PC-9 (cell line): Measurements from ENCODE around the gene IZUMO1. TPM values are rescaled to one million over a fixed set of nuclear protein-coding genes. Genes with fewer than 3 reads are reported as not detected.
A peak's percentile ranks its signal among the peaks of the same experiment; 100 is the strongest.

Experiments used
- BruUV-seq: library from RNA; stranded (reverse); fragments of 400-500 nt; replicated peaks from 2 replicates; lab custom pipeline; 2021; lab: Mats Ljungman, UMichigan
- CTCF ChIA-PET: fragments of 300-600 bp; sonication (Branson Sonifier 250); formaldehyde crosslinking; loops from one replicate; lab custom pipeline; 2022; ENCODE audit warnings: antibody characterized with exemption; lab: Charles Lee
- POLR2A ChIA-PET: fragments of 300-600 bp; sonication (Branson Sonifier 250); formaldehyde crosslinking; loops from one replicate; lab custom pipeline; 2022; ENCODE audit warnings: antibody characterized with exemption; ENCODE audit not compliant: unreplicated experiment; lab: Charles Lee
- DNase-seq, 2 experiments: peaks; one replicate each; pipeline versions ENCODE4 v3.0.0 to v3.0.0-alpha.2; 2015 to 2022; ENCODE audit warnings: mixed read lengths in 1 of 2
- H2AFZ ChIP-seq: fragments of 200-600 bp; sonication (generic); 2 replicates; pipeline ENCODE4 v1.8.1; 2017; ENCODE audit warnings: antibody characterized with exemption
- H3F3A ChIP-seq: fragments of 200-600 bp; sonication (generic); 2 replicates; pipeline ENCODE4 v1.8.1; 2017; ENCODE audit warnings: antibody characterized with exemption, mild to moderate bottlenecking, low read depth; ENCODE audit not compliant: insufficient read depth
- H3K27ac ChIP-seq: fragments of 200-600 bp; sonication (generic); 2 replicates; pipeline ENCODE4 v1.6.1; 2016; ENCODE audit warnings: mixed run types
- H3K27me3 ChIP-seq: fragments of 200-600 bp; sonication (generic); 2 replicates; pipeline ENCODE4 v1.6.1; 2016; ENCODE audit warnings: low read depth, mixed run types; ENCODE audit not compliant: insufficient read depth
- H3K36me3 ChIP-seq: fragments of 200-600 bp; sonication (generic); 2 replicates; pipeline ENCODE4 v1.6.1; 2016; ENCODE audit warnings: low read depth, mixed run types
- H3K4me1 ChIP-seq: fragments of 200-600 bp; sonication (generic); replicated peaks from 2 replicates; pipeline ENCODE4 v1.6.1; 2016; ENCODE audit warnings: mixed run types; ENCODE audit not compliant: insufficient read depth
- H3K4me2 ChIP-seq: fragments of 200-600 bp; sonication (generic); 2 replicates; pipeline ENCODE4 v1.6.1; 2017; ENCODE audit warnings: mixed run types
- H3K4me3 ChIP-seq: fragments of 200-600 bp; sonication (generic); 2 replicates; pipeline ENCODE4 v1.6.1; 2016; ENCODE audit warnings: mixed run types
- H3K79me2 ChIP-seq: fragments of 200-600 bp; sonication (generic); 2 replicates; pipeline ENCODE4 v1.6.1; 2017; ENCODE audit warnings: low read depth, mixed run types
- H3K9me2 ChIP-seq: fragments of 200-600 bp; sonication (generic); 2 replicates; pipeline ENCODE4 v1.8.1; 2017; ENCODE audit warnings: mild to moderate bottlenecking; ENCODE audit not compliant: insufficient read depth
- H3K9me3 ChIP-seq: fragments of 200-600 bp; sonication (generic); 2 replicates; pipeline ENCODE4 v1.8.1; 2016; ENCODE audit warnings: low read depth; ENCODE audit not compliant: insufficient read depth
- H4K20me1 ChIP-seq: fragments of 200-600 bp; sonication (generic); 2 replicates; pipeline ENCODE4 v1.8.1; 2017; ENCODE audit not compliant: insufficient read depth
- EZH2 ChIP-seq: fragments of 200-600 bp; sonication (generic); IDR thresholded peaks from 2 replicates; pipeline ENCODE4 v1.8.0; 2017; ENCODE audit warnings: antibody characterized with exemption, low read depth
- intact Hi-C: fragments of 100-400 bp; cut with micrococcal nuclease; formaldehyde crosslinking; loops from one replicate; pipeline ENCODE4 v1.10.0; 2022; ENCODE audit not compliant: unreplicated experiment
- total RNA-seq: library from RNA; stranded (reverse); gene quantifications from 2 replicates; pipeline ENCODE4 v1.2.3, GENCODE V29; 2021
- TF ChIP-seq, protein P1 (sequence below): fragments of 200-600 bp; sonication (generic); conservative IDR thresholded peaks from 2 replicates; pipeline ENCODE4 v1.6.1; 2017; ENCODE audit warnings: mixed run types, antibody characterized with exemption, mild to moderate bottlenecking, moderate library complexity

Gene IZUMO1
- total RNA-seq, 1 experiment from 2014 or later: 2.2 TPM

DNA sequence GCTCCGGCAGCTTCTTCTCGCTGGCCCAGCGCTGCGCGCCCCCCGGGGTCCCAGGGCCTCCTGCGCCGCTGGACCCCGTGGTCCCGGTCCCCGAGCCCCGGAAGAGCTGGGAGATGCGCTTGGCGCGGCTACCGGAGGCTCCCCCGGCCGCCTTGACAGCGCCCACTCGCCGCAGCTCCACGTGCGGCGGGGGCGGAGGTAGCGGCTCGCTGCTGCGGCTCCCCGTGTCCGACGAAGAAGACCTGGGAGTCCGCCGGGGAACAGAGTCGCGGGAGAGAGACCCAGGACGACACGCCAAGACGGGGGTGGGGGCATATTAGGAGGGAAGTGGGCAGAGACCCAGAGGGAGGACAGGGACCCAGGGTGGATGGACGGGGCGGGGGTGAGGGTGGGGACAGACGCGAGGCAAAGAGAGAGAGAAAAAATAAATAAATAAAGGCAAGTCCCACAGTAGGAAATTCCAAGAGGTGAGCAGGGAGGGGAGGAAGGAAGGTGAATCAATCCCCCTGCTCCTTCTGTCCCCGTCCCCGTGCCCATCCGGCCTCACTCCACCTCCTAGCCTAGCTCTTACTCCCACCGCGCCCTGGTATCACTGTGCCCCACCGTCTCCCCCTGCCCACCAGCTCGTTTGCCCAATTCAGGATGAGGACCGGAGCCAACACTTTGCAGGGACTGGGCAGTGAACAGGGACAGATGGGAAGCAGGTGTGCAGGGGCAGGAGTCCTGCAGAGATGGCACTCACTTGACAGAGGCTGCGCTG is 7.1 kb downstream of the IZUMO1 start:
- Histone ChIP-seq H3K27ac (no peak overlapping the region), H3K9me3 (no peaks in the 10 kb centered on the region), H3K4me2 (peak overlapping the region; percentile 80), H3K79me2 (no peaks in the 10 kb centered on the region), H2AFZ (peak overlapping the region; percentile 85), H3K27me3 (no peaks in the 10 kb centered on the region), H3K9me2 (no peaks in the 10 kb centered on the region), H3F3A (peaks cover 15% of the 10 kb centered on the region), H3K4me1 (no peaks in the 10 kb centered on the region; the same call in 1 of the 2 replicates), H4K20me1 (no peaks in the 10 kb centered on the region), H3K4me3 (peak overlapping the region; percentile 58; the same call in 1 of the 2 replicates), H3K36me3 (no peaks in the 10 kb centered on the region)
- BruUV-seq: no TSS peak
- TF ChIP-seq, protein P1, sequence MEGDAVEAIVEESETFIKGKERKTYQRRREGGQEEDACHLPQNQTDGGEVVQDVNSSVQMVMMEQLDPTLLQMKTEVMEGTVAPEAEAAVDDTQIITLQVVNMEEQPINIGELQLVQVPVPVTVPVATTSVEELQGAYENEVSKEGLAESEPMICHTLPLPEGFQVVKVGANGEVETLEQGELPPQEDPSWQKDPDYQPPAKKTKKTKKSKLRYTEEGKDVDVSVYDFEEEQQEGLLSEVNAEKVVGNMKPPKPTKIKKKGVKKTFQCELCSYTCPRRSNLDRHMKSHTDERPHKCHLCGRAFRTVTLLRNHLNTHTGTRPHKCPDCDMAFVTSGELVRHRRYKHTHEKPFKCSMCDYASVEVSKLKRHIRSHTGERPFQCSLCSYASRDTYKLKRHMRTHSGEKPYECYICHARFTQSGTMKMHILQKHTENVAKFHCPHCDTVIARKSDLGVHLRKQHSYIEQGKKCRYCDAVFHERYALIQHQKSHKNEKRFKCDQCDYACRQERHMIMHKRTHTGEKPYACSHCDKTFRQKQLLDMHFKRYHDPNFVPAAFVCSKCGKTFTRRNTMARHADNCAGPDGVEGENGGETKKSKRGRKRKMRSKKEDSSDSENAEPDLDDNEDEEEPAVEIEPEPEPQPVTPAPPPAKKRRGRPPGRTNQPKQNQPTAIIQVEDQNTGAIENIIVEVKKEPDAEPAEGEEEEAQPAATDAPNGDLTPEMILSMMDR: no peak
- no peak for TF ChIP-seq EZH2
- CTCF ChIA-PET: interaction anchor here (0.6 to 1.2 kb wide), 3 partner anchors 8 to 330 kb away, joined by 3 to 4 read pairs (median 4); partner anchors contain the start of gene IZUMO1
- DNase-seq: no peak
- POLR2A ChIA-PET: no interaction called here
- intact Hi-C loops: loop anchor here (2.0 to 5.0 kb wide), 3 partner anchors 13 to 102 kb away; partner anchors contain the start of genes DBP and FUT1

DNA sequence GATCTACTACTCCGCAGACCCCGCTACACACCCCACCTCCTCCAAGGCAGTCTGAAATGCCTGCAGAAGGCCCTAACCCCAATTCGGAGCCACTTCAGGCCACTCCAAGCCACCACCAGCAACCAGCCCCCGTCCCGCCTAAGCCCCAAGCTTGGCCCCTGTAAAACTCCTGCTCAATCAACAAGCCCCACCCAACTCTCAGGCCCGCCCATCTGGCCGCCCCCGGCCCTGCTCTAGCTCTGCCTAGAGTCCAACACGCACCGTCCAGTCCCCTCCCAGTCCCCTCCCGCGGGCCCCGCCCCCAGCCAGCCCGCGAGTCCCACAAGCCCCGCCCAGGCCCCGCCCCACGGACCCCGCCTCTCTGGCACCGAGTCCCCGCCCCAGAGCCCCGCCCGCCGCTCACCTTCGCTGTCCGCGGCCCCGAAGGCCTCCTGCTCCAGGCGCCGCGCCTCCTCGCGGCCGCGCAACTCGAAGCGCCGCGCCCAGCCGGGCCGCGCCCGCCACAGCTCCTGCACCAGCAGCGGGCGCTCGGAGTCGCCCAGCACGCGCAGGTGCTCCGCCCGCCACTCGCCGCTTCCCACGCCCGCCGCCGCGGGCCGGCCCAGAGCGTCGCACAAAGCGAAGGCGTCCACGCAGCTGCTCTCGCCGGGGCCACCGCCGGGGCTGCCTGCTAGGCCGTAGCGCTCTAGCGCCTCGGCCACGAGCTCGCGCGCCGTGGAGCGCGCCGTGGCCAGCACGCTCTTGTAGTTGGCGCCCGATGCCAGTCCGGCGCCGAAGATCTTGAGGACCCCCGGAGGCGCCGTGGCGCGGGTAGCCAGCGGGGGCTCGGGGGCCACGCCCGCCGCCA is 7.9 kb downstream of the IZUMO1 start:
- intact Hi-C loops: loop anchor here (1.0 to 5.0 kb wide), 4 partner anchors 14 to 101 kb away; partner anchors contain the start of genes DBP and FUT1
- Histone ChIP-seq H3K27ac (no peak overlapping the region), H3K9me3 (no peaks in the 10 kb centered on the region), H3K4me1 (no peaks in the 10 kb centered on the region; the same call in 1 of the 2 replicates), H3K4me2 (peak overlapping the region; percentile 80), H3K9me2 (no peaks in the 10 kb centered on the region), H2AFZ (peak overlapping the region; percentile 85), H3K27me3 (no peaks in the 10 kb centered on the region), H4K20me1 (no peaks in the 10 kb centered on the region), H3K79me2 (no peaks in the 10 kb centered on the region), H3K36me3 (no peaks in the 10 kb centered on the region), H3K4me3 (peak overlapping the region; percentile 58; the same call in 1 of the 2 replicates), H3F3A (peaks cover 15% of the 10 kb centered on the region)
- CTCF ChIA-PET: interaction anchor here (0.5 to 1.2 kb wide), 11 partner anchors 8 to 331 kb away, joined by 3 to 15 read pairs (median 4); partner anchors contain the start of genes FUT2, HSD17B14 and IZUMO1
- peak; percentile 74 to 96 for DNase-seq
- POLR2A ChIA-PET: interaction anchor here (0.6 to 0.7 kb wide), 10 partner anchors 14 to 535 kb away, joined by 3 to 8 read pairs (median 3); no protein-coding TSS in a partner anchor
- no peak for TF ChIP-seq EZH2
- TF ChIP-seq, protein P1: no peak
- BruUV-seq: no TSS peak
